Activated CD8-positive, alpha-beta memory T cell treated with anti-CD3 and anti-CD28 coated beads for 24 hours (primary cell): ENCODE results near the gene LTBP1.

Experiments
- DNase-seq: peaks from one replicate; pipeline ENCODE4 v3.0.0-alpha.2; 2020

The LTBP1 gene

GRCh38 chr2:33321236-33321771 lies 374.6 kb downstream of the LTBP1 start:
- DNase-seq, result no peak

DNA sequence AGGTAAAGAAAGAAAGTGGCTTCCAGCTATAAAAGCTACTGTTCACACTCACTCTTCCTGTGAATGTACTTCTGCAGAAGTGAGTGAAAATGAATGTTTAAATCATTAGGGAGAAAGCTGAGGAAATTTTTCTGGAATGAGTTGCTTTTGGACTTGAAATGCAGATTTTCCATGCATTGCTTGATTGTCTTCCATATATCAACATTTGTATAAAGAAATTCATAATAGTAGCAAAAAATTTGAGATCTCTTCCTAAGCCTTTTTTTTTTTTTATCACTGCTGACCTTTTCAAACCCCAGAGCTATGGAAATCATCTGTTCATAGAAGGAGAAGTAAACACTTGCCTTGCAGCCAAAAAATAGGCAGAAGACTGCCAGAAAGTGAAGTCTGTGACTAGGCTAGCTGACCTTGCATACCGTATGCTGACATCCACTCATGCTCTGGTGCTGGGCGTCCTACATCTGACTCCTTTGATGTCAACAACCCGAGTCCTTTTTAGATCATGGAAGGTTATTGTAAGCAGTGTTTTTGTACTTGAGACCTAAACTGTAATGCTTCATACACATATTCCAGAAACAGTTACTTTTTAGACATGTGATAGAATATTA lies 375.2 kb downstream of the LTBP1 start:
- no peak for DNase-seq

- DNase-seq, result no peak
Measured at GRCh38 chr2:33322612-33323011, 375.9 kb downstream of the LTBP1 start.

DNA sequence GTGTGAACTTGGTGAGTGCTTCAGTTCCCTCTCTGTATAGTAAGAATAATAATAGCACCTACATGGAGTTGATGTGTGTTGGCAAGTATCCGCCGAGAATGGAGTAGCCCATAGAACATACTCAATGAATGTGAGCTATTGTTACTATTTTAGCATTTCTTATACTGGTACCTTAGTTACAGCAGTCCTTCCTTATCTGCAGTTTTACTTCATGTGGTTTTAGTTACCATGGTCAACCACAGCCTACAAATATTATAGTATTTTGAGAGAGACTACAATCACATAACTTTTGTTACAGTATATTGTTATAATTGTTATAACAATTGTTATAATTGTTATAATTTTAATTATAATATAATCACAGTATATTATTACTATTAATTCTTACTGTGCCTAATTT lies 377.2 kb downstream of the LTBP1 start:
- no peak for DNase-seq

GRCh38 chr2:33326100-33326499 lies 379.3 kb downstream of the LTBP1 start:
- no peak for DNase-seq

DNA sequence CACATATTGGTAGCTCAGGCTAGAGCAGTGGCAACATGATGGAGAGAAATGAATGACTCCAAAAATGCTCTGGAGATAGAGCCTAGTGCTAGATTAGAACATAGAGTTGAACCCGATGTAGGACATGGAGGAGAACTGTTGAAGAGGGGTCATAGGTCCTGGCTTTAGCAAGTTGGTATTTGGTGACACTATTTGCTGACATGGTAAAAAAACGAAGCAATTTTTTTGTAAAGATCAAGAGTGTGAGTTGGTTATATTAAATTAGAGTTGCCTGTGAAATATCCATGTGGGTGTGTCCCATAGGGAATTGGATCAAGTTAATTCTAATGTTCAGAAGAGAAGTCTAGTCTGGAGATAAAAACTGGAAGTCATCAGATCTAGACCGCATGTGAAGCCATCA lies 386.7 kb downstream of the LTBP1 start:
- no peak for DNase-seq

DNA sequence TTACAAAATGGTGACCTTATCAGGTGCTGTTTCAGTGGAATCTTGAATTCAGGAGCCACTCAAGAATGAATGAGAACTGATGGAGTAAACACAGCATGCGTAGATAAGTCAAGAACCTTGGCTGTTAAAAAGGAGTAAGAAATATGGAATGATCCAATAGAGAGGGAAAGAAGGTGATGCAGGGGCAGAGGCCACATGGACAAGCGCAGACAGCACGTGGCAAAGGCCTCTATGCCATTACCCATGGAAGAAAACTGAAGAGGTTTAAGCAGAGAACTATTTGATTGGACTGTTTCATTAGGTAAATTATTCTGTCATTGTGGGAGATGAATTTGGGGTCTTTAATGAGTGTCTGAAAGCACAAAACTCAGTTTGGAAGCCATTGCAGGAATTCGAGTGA lies 387.3 kb downstream of the LTBP1 start:
- DNase-seq, result no peak

- no peak for DNase-seq
Measured at GRCh38 chr2:33335516-33335915, 388.8 kb downstream of the LTBP1 start.

DNA sequence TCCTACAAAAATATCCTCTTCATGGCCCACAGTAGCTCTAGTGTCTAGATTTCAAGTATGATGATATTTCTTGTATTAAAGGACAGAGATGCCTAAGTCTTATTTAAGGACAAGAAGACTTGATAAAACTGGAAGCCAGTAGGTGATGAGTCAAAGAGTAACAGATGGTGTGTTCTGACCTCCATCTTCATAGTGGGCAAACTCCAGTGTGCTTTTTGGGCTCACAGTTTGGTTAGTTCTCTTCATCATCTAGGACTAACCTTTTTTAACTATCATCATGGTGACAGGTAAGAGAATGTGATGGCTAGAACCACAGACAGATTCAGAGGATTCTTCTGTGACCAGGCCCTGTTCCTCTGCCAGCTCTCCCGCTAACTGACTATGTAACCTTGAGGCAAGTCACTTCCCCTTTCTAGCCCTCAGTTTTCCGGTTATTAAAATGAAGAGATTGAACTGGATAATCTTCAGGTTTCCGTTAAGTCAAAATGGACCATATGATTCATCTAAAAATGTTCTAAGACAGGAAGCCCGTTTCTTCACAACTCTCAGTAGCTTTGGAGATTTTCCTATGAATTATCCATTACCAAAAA lies 389.4 kb downstream of the LTBP1 start:
- DNase-seq, result no peak

DNA sequence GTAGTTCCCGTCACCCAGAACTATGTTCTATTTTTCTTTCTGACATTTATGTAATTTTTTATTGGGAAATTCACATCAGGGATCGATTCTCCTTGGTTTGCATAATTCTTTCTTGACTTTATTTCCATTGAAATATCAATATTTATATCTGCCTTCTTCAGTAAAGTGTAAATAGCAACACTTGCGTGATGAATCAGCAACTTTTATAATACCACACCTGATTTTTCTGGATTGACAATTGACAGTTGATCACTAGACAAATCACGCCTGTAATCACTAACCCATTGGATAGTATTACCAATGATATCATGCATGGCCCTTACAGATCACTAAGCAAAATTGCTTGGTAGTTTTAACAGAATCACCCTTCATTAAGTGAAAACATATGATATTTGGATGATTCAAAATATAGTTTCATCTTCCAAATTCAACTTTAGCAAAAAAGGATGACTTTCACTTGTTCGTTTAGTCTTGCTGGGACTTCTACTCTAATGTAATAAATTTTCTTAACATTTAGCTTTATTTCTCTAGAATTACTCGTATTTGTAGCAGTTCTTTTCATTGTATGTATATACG lies 390.7 kb downstream of the LTBP1 start:
- DNase-seq, result no peak

DNA sequence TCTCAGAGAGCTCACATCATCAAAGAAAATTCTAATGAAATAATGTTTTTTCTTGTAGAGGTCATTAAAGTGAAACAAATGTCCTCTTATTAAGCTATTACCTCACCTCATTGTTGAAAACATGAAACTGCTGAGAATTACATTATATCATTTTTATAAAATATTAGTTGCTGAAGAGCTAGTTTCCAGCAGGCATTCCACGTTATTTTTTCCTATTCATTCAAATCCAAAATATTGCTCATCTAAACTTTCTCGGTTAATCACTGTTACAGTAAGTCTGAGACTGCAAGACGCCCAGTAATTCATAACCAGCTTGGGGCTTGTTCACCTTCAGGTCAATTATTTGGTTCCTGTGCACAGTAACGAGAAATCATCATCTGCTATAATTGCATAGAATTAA lies 391.2 kb downstream of the LTBP1 start:
- no peak for DNase-seq

DNA sequence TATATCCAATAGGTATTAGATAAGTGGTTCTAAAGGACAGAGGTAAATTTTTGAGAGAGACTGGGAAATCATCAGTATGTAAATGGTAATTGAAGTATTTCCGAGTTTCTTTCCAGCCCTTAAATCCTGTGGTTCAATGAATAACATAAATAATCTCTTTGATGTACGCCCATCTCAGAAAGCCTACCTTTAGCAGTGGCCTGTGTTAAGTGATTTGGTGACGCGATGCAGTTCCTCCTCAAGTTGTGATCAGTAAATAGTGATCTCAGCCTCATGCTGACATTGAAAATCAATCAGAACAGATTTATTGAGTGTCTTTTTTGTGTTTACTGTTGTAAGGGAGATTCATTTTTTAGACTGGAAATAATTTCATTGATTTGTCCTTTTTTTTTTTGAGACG lies 392.5 kb downstream of the LTBP1 start:
- no peak for DNase-seq

- no peak for DNase-seq
Measured at GRCh38 chr2:33340280-33340679, 393.5 kb downstream of the LTBP1 start.

DNA sequence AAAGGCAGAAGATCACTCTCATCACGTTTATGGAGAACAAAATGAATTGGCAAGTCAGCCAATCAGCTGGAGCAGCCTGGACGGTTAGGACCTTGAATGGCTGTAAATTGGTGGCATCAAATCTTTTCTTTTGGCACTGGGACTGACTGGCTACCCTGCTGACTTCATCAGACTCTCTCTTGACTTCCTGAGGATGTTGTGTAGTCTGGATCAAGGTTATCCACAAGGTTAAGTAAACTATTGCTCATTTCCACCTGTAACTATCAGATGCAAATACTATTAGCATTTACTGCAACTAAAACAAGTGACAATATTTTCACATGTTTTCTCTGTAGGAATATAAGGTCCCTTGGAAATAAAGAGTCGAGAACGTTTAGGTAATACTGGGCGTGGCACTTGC lies 395.4 kb downstream of the LTBP1 start:
- DNase-seq, result no peak

DNA sequence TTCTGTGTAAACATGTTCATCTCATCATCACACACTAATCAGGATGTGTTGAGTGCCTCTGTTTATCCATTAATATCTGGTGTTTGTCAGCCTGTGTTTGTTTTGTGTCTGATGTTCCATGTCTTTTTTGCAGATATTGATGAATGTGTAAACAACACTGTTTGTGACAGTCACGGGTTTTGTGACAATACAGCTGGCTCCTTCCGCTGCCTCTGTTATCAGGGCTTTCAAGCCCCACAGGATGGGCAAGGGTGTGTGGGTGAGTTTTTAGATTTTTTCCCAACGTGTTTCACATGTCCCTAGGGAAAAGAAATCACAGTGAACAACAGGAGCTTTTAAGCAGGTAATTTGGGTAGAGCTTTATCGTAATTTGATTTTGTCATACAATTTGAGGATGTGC lies 396.0 kb downstream of the LTBP1 start:
- no peak for DNase-seq

GRCh38 chr2:33343387-33343895 lies 396.7 kb downstream of the LTBP1 start:
- DNase-seq, result no peak

DNA sequence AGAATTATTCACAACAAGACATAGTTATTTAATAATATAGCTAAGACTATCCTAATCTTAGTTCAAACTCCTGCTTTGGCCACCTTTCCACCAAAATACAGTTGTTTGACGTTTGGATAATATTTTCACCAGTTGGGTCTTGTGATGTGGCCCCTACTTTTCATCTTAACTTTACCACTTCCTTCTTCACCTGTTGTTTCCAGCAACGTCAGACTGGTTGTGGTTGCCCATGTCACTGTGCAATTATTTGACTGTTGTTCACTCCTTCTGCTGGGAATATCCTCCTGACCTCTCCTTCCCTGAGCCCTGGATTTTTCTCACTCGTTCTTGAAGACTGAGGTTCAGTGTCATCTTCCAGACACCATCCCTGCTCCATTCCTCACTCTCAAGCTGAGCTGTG lies 397.5 kb downstream of the LTBP1 start:
- DNase-seq, result no peak

DNA sequence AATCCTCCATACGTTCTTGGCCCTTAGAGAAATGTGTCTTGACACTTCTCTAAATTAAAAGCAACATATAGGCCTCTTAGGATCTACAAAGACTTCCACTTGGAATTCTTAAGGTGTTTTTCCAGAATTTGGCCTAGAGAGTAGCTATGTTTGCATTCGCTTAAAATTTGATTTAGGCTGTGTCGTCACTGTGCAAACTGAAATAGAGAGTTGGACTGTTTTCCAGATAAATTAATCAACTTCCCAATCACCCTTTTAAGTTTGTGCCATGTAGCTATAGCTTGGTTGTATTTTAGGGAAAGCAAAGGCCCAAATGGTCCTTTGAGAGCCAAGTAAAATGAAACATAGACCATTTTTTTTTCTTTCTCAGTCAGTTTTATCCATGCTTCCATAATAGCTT lies 401.1 kb downstream of the LTBP1 start:
- no peak for DNase-seq

GRCh38 chr2:33350632-33351031 lies 403.9 kb downstream of the LTBP1 start:
- DNase-seq, result no peak

DNA sequence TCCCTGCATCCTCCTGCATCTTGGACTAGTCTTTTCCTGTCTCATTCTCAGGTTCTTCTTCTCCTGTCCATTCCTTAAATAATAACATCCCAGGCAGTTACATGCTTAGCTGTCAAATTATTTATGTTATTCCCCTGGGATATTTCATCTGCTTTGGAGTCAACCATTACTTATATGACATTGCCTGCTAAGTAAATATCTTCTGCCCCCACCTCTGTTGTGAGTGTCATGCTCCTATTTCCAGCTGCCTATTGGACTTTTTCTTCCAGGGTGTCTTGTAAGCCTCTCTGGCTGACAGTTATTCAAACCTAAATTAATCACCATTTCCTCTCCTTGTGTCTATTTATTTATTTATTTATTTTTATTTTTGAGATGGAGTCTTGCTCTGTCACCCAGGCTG lies 405.0 kb downstream of the LTBP1 start:
- no peak for DNase-seq

DNA sequence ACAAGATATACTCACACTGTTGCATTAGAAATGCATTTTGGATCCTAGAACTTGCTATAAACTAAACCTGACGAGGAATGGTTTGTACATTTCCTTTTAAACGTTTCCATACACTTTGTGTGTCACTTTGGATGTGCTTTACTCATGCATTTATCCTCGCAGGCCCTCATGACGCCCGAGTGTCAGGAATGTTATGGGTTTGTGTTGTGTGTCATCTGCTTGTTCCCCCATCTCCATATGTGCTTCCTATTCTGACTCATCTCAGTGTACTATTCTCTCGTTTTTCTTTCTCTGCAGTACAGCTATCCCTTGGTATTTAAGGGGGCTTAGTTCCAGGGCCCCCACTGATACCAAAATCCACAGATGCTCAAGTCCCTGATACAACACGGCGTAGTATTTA lies 408.2 kb downstream of the LTBP1 start:
- no peak for DNase-seq

- no peak for DNase-seq
Measured at GRCh38 chr2:33358878-33359277, 412.1 kb downstream of the LTBP1 start.

GRCh38 chr2:33363325-33364298 lies 416.9 kb downstream of the LTBP1 start:
- no peak for DNase-seq
